ENCODE data around the gene SEC11A.

The SEC11A gene

DNA sequence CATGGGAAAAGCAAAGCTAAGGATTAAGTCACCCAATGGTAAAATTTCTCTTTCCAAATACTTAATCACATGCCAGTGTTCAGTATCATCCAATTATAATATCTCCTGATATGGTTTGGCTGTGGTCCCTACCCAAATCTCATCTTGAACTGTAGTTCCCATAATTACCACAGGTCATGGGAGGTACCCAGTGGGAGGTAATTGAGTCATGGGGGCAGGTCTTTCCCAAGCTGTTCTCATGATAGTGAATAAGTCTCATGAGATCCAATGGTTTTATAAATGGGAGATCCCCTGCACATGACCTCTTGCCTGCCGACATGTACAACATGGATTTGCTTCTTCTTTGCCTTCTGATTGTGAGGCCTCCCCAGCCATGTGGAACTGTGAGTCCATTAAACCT lies 31.8 kb downstream of the SEC11A start:
- Histone ChIP-seq H3K27ac (no peak overlapping the region), H3K9me3 (ENCODE audit: low read depth, low read length) (no peaks in the 10 kb centered on the region), H3K9ac (ENCODE audit: insufficient read length) (no peak overlapping the region), H3K36me3 (ENCODE audit: insufficient read depth, low read length) (peaks cover 31% of the 10 kb centered on the region), H3K4me3 (no peak overlapping the region)
- TF ChIP-seq FOXP2 (optimal IDR thresholded peaks at IDR 0.05; ENCODE audit: control extremely low read depth, extremely low read length, insufficient read depth) (no peak), EZH2 (IDR thresholded peaks at IDR 0.05) (no peak), POLR2AphosphoS5 (IDR thresholded peaks at IDR 0.05; ENCODE audit: borderline replicate concordance, low read depth, low read length) (no peak)
- no peak for DNase-seq (ENCODE audit: low read depth, low spot score)

DNA sequence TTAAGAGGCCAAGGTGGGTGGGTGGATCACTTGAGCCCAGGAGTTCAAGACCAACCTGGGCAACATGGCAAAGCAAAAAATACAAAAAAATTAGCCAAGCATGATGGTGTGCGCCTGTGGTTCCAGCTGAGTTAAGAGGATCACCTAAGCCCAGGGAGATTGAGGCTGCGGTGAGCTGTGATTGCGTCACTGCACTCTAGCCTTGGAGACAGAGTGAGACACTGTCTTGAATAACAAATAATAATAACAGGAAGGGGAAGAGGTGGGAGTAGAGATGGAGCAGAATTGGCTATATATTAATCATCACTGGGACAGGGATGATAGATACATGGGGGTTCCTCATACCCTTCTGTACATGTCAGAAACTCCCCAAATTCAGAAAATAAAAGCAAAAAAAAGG lies 34.1 kb downstream of the SEC11A start:
- Histone ChIP-seq H3K9ac (ENCODE audit: insufficient read length) (no peak overlapping the region), H3K27ac (no peak overlapping the region), H3K4me3 (no peak overlapping the region), H3K36me3 (ENCODE audit: insufficient read depth, low read length) (peaks cover 20% of the 10 kb centered on the region), H3K9me3 (ENCODE audit: low read depth, low read length) (no peaks in the 10 kb centered on the region)
- no peak for DNase-seq (ENCODE audit: low read depth, low spot score)
- no peak for TF ChIP-seq POLR2AphosphoS5 (IDR thresholded peaks at IDR 0.05; ENCODE audit: borderline replicate concordance, low read depth, low read length)
- no peak for TF ChIP-seq FOXP2 (optimal IDR thresholded peaks at IDR 0.05; ENCODE audit: control extremely low read depth, extremely low read length, insufficient read depth)

DNA sequence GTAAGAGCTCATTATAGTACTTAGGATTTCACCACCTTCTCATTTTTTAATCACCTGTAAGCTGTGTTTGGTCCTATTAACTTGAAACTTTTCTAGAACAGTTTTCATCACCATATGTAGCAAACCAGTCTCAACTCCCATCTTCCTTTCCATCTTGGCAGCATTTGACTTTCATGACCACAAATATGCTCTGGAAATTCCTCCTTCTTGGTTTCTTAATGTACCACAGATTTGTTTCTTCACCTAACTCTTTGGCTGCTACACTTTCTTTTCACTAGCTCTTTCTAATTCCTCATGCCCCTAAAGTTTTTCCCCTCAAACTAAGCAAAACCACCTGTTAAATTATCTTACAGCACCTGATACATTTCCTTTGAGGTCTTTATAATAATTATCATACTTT lies 44.7 kb downstream of the SEC11A start:
- Histone ChIP-seq H3K9me3 (ENCODE audit: low read depth, low read length) (no peaks in the 10 kb centered on the region), H3K4me3 (no peak overlapping the region), H3K9ac (ENCODE audit: insufficient read length) (no peak overlapping the region), H3K36me3 (ENCODE audit: insufficient read depth, low read length) (peaks cover 30% of the 10 kb centered on the region), H3K27ac (0 out of 2 replicates have a peak overlapping the region, but pooled peaks have one; percentile 15)
- DNase-seq (ENCODE audit: low read depth, low spot score), result no peak
- TF ChIP-seq EZH2 (IDR thresholded peaks at IDR 0.05), result no peak
- TF ChIP-seq FOXP2 (optimal IDR thresholded peaks at IDR 0.05; ENCODE audit: control extremely low read depth, extremely low read length, insufficient read depth), result no peak
- no peak for TF ChIP-seq POLR2AphosphoS5 (IDR thresholded peaks at IDR 0.05; ENCODE audit: borderline replicate concordance, low read depth, low read length)

DNA sequence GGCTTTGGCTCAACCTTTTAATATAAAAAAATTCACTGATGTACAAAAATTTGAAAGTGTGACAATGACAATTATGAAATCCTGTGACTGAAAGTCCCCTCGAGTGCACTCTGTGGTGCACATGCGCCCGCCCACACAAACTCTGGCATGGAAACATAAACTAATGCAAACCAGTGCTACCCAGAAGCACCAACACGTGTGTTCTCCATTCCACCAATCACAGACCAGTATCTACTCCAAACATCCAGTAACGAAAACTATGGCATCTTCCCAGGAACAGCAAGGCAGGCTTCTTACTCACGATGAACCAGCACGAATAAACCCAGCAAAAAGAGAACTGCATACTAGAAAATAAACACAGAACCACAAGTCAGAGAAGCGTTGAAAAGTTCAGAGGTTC lies 46.2 kb downstream of the SEC11A start:
- TF ChIP-seq FOXP2 (optimal IDR thresholded peaks at IDR 0.05; ENCODE audit: control extremely low read depth, extremely low read length, insufficient read depth) (no peak), EZH2 (IDR thresholded peaks at IDR 0.05) (no peak), POLR2AphosphoS5 (IDR thresholded peaks at IDR 0.05; ENCODE audit: borderline replicate concordance, low read depth, low read length) (no peak)
- no peak overlapping the region for H3K4me3 ChIP-seq
- no peak overlapping the region for H3K9ac ChIP-seq (ENCODE audit: insufficient read length)
- H3K27ac ChIP-seq, result no peak overlapping the region
- no peaks in the 10 kb centered on the region for H3K9me3 ChIP-seq (ENCODE audit: low read depth, low read length)
- DNase-seq (ENCODE audit: low read depth, low spot score), result no peak
- peaks cover 27% of the 10 kb centered on the region for H3K36me3 ChIP-seq (ENCODE audit: insufficient read depth, low read length)

DNA sequence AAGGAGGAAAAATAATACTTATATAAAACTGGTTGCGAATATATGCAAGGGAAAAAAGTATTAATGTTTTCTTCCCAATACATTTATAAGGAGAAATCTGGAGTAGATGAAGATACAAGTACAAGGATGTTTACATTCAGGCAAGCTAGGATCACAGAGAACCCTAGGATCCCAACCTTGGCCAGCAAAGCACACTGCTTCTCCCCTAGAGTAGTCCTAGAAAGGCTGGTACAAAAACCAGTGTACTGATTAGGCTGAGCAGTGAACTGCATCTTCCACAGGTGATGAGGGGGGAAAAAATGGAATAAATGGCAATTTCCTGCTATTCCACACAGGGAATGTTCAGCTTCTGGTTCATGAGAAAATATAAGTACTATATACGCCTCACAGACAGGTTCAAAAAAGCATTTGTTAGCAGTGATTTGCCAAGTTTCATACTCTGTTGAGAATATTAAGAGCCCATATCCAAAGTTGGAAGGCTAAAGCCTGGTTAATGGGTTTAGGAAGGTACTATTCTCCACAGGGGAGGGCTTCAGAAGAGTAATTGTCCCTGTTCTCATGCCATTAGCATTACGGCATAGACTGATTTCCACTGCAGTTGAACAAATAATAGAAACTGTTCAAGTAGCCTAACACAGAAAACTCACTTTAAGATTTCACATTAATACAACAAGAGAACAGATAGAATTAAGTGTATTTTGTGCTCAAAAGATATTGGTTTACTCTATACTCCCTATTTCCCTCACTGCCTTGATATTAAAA lies 47.5 kb downstream of the SEC11A start:
- DNase-seq (ENCODE audit: low read depth, low spot score), result no peak
- H3K27ac ChIP-seq, result no peak overlapping the region
- TF ChIP-seq FOXP2 (optimal IDR thresholded peaks at IDR 0.05; ENCODE audit: control extremely low read depth, extremely low read length, insufficient read depth) (no peak), EZH2 (IDR thresholded peaks at IDR 0.05) (no peak), POLR2AphosphoS5 (IDR thresholded peaks at IDR 0.05; ENCODE audit: borderline replicate concordance, low read depth, low read length) (no peak)
- no peak overlapping the region for H3K9ac ChIP-seq (ENCODE audit: insufficient read length)
- no peaks in the 10 kb centered on the region for H3K9me3 ChIP-seq (ENCODE audit: low read depth, low read length)
- H3K36me3 ChIP-seq (ENCODE audit: insufficient read depth, low read length), result peaks cover 24% of the 10 kb centered on the region
- H3K4me3 ChIP-seq, result no peak overlapping the region

DNA sequence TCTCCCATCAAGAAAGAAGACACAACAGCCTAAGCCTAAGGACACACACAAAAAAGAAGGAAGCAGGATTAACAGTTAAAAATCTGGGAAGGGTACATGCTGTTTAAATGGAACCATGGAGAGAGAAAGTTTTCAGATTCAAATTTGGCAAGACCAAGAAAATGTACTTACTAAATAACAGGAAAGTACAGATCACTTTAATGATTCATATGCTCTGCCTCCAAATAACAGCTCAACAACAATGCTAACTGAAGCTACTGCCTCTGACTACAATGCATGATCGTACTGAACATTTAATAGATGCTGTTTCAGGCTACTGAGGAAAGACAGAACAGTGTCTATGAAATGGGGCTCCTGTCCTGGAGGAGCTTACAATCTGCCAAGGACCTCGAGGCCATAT lies 49.6 kb downstream of the SEC11A start:
- no peak for DNase-seq (ENCODE audit: low read depth, low spot score)
- H3K36me3 ChIP-seq (ENCODE audit: insufficient read depth, low read length), result peaks cover 24% of the 10 kb centered on the region
- TF ChIP-seq FOXP2 (optimal IDR thresholded peaks at IDR 0.05; ENCODE audit: control extremely low read depth, extremely low read length, insufficient read depth) (no peak), EZH2 (IDR thresholded peaks at IDR 0.05) (no peak), POLR2AphosphoS5 (IDR thresholded peaks at IDR 0.05; ENCODE audit: borderline replicate concordance, low read depth, low read length) (no peak)
- H3K9ac ChIP-seq (ENCODE audit: insufficient read length), result no peak overlapping the region
- no peak overlapping the region for H3K4me3 ChIP-seq
- no peak overlapping the region for H3K27ac ChIP-seq
- no peaks in the 10 kb centered on the region for H3K9me3 ChIP-seq (ENCODE audit: low read depth, low read length)

DNA sequence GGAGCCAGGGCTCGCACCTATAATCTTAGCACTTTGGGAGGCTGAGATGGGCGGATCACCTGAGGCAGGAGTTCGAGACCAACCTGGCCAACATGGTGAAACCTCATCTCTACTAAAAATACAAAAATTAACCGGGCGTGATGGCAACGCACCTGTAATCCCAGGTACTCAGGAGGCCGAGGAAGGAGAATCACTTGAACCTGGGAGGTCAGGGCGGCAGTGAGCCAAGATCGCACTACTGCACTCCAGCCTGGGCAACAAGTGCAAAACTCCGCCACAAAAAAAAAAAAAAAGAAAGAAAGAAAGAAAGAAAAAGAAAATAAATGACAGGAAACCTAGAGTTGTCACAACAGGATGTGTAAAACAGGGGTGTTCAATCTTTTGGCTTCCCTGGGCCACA lies 54.9 kb downstream of the SEC11A start:
- TF ChIP-seq POLR2AphosphoS5 (IDR thresholded peaks at IDR 0.05; ENCODE audit: borderline replicate concordance, low read depth, low read length), result no peak
- TF ChIP-seq EZH2 (IDR thresholded peaks at IDR 0.05), result no peak
- TF ChIP-seq FOXP2 (optimal IDR thresholded peaks at IDR 0.05; ENCODE audit: control extremely low read depth, extremely low read length, insufficient read depth), result no peak
- Histone ChIP-seq H3K9me3 (ENCODE audit: low read depth, low read length) (no peaks in the 10 kb centered on the region), H3K9ac (ENCODE audit: insufficient read length) (no peak overlapping the region), H3K27ac (no peak overlapping the region), H3K36me3 (ENCODE audit: insufficient read depth, low read length) (peaks cover 4% of the 10 kb centered on the region; the same call in 1 of the 2 replicates), H3K4me3 (no peak overlapping the region)
- DNase-seq (ENCODE audit: low read depth, low spot score), result no peak

DNA sequence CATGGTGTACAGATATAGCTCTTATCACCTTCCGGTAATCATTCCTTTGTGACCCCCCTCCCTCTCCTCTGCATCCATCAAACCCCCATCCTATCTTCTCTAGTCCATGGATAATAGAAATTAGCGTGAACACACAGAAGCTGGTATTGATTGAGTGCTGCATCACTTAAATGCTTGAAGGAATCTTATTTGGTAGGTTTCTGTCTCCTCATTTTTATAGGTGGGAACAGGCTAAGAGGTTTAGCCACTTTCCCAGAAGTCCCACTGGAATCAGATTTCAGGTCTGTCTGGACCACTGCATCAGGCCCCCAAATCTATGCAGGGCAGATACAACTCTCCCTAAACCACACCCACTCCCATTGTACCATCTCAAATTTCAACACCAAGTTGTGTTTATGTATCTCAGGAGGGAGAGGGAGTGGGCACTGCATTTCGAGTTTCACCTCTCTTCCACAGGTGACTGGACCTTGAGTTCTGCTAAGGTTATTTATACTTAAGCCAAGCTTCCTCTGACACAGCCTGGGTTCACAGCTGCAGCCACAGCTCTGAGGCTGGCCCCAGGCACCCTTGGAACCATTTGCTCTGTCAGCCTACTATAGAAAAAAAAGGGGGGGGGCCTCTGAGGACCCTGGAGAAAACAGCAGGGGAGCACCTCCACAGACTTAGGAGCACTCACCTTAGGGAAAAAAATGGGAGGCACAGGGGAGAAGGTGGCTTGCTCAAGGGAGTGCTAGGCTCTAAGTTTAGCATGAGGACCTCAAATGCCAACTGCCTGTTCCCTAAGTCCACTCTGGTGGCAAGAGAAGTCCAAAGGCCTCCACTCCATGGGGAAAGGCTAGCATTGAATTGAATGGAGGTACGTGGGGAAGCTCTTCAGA lies 55.8 kb downstream of the SEC11A start:
- DNase-seq (ENCODE audit: low read depth, low spot score), result no peak
- Histone ChIP-seq H3K4me3 (no peak overlapping the region), H3K9me3 (ENCODE audit: low read depth, low read length) (no peaks in the 10 kb centered on the region), H3K36me3 (ENCODE audit: insufficient read depth, low read length) (no peaks in the 10 kb centered on the region), H3K27ac (no peak overlapping the region), H3K9ac (ENCODE audit: insufficient read length) (no peak overlapping the region)
- TF ChIP-seq POLR2AphosphoS5 (IDR thresholded peaks at IDR 0.05; ENCODE audit: borderline replicate concordance, low read depth, low read length) (no peak), FOXP2 (optimal IDR thresholded peaks at IDR 0.05; ENCODE audit: control extremely low read depth, extremely low read length, insufficient read depth) (no peak), EZH2 (IDR thresholded peaks at IDR 0.05) (no peak)
